Body of pancreas (tissue), 4 donors: Measurements from ENCODE around the gene PLEKHA6.

Experiments used
- CTCF ChIP-seq, 7 experiments: fragments of 450-650 bp in 4 of 7; fragments of 200-600 bp in 3 of 7; sonication (generic) in 3 of 7; IDR thresholded peaks; one replicate each; pipeline ENCODE4 v1.5.1; 2016 to 2019; ENCODE audit warnings: antibody characterized with exemption in 7 of 7
- POLR2A ChIP-seq, 3 donors: fragments of 450-650 bp; IDR thresholded peaks; one replicate each; pipeline ENCODE4 v1.6.1; 2016; ENCODE audit warnings: antibody characterized with exemption in 3 of 3, mild to moderate bottlenecking in 2 of 3

GRCh38 chr1:204361341-204361771, 1.6 kb upstream of the PLEKHA6 start:
- no peak for TF ChIP-seq POLR2A (IDR thresholded peaks at IDR 0.05)
- no peak for TF ChIP-seq CTCF (IDR thresholded peaks at IDR 0.05)
